ENCODE measurements around the gene ARHGEF5.
"Not testable (repeated sequence)": the region's sequence is repeated elsewhere in the genome, so short reads cannot be mapped to it uniquely, and the experiment has no call there.

- not testable (repeated sequence) for TF ChIP-seq CTCF (conservative IDR thresholded peaks at IDR 0.05; ENCODE audit: low read length); EZH2phosphoT487 (IDR thresholded peaks at IDR 0.05; ENCODE audit: borderline replicate concordance, low read depth, low read length)
Measured at GRCh38 chr7:144369221-144369620, 14.0 kb downstream of the ARHGEF5 start.
